ENCODE measurements around the gene RAB34. TPM values are rescaled to one million over a fixed set of nuclear protein-coding genes. Genes with fewer than 3 reads are reported as not detected.

RAB34 gene
- total RNA-seq, 1 experiment from 2014 or later: 189 TPM

GRCh38 chr17:28675980-28676379 is 41.7 kb downstream of the RAB34 start:
- no peak overlapping the region for H3K14ac ChIP-seq (ENCODE audit: insufficient read depth, low read length)
- no peak overlapping the region for H3K23ac ChIP-seq (ENCODE audit: insufficient read length, low read depth, low read length)
- no peaks in the 10 kb centered on the region for H3K27me3 ChIP-seq (ENCODE audit: insufficient read depth, low read length)
- H3K23me2 ChIP-seq (ENCODE audit: insufficient read length, low read depth, low read length, poor library complexity, severe bottlenecking): no peaks in the 10 kb centered on the region
- Mint-ChIP-seq H3K4me3 (no peak overlapping the region), H3K9me3 (no peaks in the 10 kb centered on the region), H3K27ac (no peak overlapping the region; a peak in 1 of 7 replicates), H3K36me3 (ENCODE audit: insufficient read depth in 1 of 3, low read depth in 3 of 3) (peaks cover 53 to 94% (median 85%) of the 10 kb centered on the region in 3 experiments; a peak in 6 of 7 replicates), H3K27me3 (ENCODE audit: low read depth) (no peaks in the 10 kb centered on the region), H3K4me1 (no peaks in the 10 kb centered on the region)
- no CpG with 5 or more reads among the region's 7 CpGs for WGBS (ENCODE audit: extremely low coverage, insufficient read length, low lambda C conversion rate)
- H3K18ac ChIP-seq (ENCODE audit: insufficient read length, low read depth, low read length): no peak overlapping the region
- no peaks in the 10 kb centered on the region for H3K4me1 ChIP-seq (ENCODE audit: insufficient read depth, low read length)
- no peak overlapping the region for H2AFZ ChIP-seq (ENCODE audit: low read length)
- no peak overlapping the region for H3K4ac ChIP-seq (ENCODE audit: low read depth, low read length)
- peak; percentile 55 for TF ChIP-seq CTCF (conservative IDR thresholded peaks at IDR 0.05)
- H2BK15ac ChIP-seq (ENCODE audit: low read depth, low read length): no peak overlapping the region
- DNase-seq: no peak
- H3K79me1 ChIP-seq (ENCODE audit: insufficient read depth, low read depth, low read length, poor library complexity, severe bottlenecking): no peaks in the 10 kb centered on the region
- no peaks in the 10 kb centered on the region for H4K20me1 ChIP-seq (ENCODE audit: control insufficient read depth, insufficient read depth, insufficient read length)
- no peak overlapping the region for H3K56ac ChIP-seq (ENCODE audit: insufficient read length, low read depth, low read length)
- no peak overlapping the region for H3K9ac ChIP-seq (ENCODE audit: extremely low read depth, insufficient read length, low read length)
- H2BK5ac ChIP-seq (ENCODE audit: insufficient read length, low read length): no peak overlapping the region
- no peaks in the 10 kb centered on the region for H3K79me2 ChIP-seq (ENCODE audit: insufficient read depth, low read length)
- no peak overlapping the region for H2AK5ac ChIP-seq (ENCODE audit: insufficient read length, low read length)
- H3K4me2 ChIP-seq (ENCODE audit: insufficient read depth, insufficient read length, low read length): no peak overlapping the region
- no peak overlapping the region for H2BK20ac ChIP-seq (ENCODE audit: low read depth, low read length, poor library complexity, severe bottlenecking)
- no peaks in the 10 kb centered on the region for H3K9me3 ChIP-seq (ENCODE audit: control insufficient read depth, low read depth, low read length)
- no peak overlapping the region for H4K8ac ChIP-seq (replicated peaks; ENCODE audit: insufficient read length, low read depth, low read length)
- no peak overlapping the region for H3T11ph ChIP-seq (ENCODE audit: low read length)
- H2BK12ac ChIP-seq (ENCODE audit: insufficient read length, low read depth, low read length): no peak overlapping the region
- no peak overlapping the region for H4K5ac ChIP-seq (ENCODE audit: insufficient read length, low read depth, low read length)
- H3K27ac ChIP-seq (ENCODE audit: insufficient read length, low read depth, low read length): no peak overlapping the region
- no peak overlapping the region for H2BK120ac ChIP-seq (ENCODE audit: low read depth, low read length, poor library complexity, severe bottlenecking)
- H4K91ac ChIP-seq (ENCODE audit: insufficient read length, low read depth, low read length): no peak overlapping the region

Measured in H9 (cell line).